Measurements from ENCODE around the gene CRYBG1. TPM values are rescaled to one million over a fixed set of nuclear protein-coding genes. Genes with fewer than 3 reads are reported as not detected.

Gene CRYBG1
- total RNA-seq, 1 donor from 2014 or later: 0.07 TPM

GRCh38 chr6:106469882-106470281 lies 109.4 kb downstream of the CRYBG1 start:
- no peak for DNase-seq (ENCODE audit: low read depth, low spot score)
- no peak overlapping the region for H3K27ac Mint-ChIP-seq (ENCODE audit: unreplicated experiment)
- H3K4me3 Mint-ChIP-seq: no peak overlapping the region
- H3K36me3 Mint-ChIP-seq (ENCODE audit: low read depth): no peaks in the 10 kb centered on the region
- no peaks in the 10 kb centered on the region for H3K9me3 Mint-ChIP-seq
- H3K27me3 Mint-ChIP-seq (ENCODE audit: low read depth): peaks cover 5% of the 10 kb centered on the region
- H3K4me1 Mint-ChIP-seq: no peaks in the 10 kb centered on the region
- no peak for TF ChIP-seq CTCF (conservative IDR thresholded peaks at IDR 0.05)

GRCh38 chr6:106470316-106470715 lies 109.8 kb downstream of the CRYBG1 start:
- Mint-ChIP-seq H3K27me3 (ENCODE audit: low read depth) (peaks cover 5% of the 10 kb centered on the region), H3K27ac (ENCODE audit: unreplicated experiment) (no peak overlapping the region), H3K4me1 (no peaks in the 10 kb centered on the region), H3K36me3 (ENCODE audit: low read depth) (no peaks in the 10 kb centered on the region), H3K4me3 (no peak overlapping the region), H3K9me3 (no peaks in the 10 kb centered on the region)
- no peak for DNase-seq (ENCODE audit: low read depth, low spot score)
- no peak for TF ChIP-seq CTCF (conservative IDR thresholded peaks at IDR 0.05)

- H3K4me3 Mint-ChIP-seq: no peak overlapping the region
- peaks cover 5% of the 10 kb centered on the region for H3K27me3 Mint-ChIP-seq (ENCODE audit: low read depth)
- no peaks in the 10 kb centered on the region for H3K36me3 Mint-ChIP-seq (ENCODE audit: low read depth)
Measured at GRCh38 chr6:106470811-106471210, 110.3 kb downstream of the CRYBG1 start.

GRCh38 chr6:106473812-106474211 lies 113.3 kb downstream of the CRYBG1 start:
- H3K4me1 Mint-ChIP-seq: no peaks in the 10 kb centered on the region
- TF ChIP-seq CTCF (conservative IDR thresholded peaks at IDR 0.05): no peak
- no peak overlapping the region for H3K4me3 Mint-ChIP-seq
- no peak for DNase-seq (ENCODE audit: low read depth, low spot score)
- H3K27me3 Mint-ChIP-seq (ENCODE audit: low read depth): peaks cover 8% of the 10 kb centered on the region
- no peak overlapping the region for H3K27ac Mint-ChIP-seq (ENCODE audit: unreplicated experiment)
- H3K9me3 Mint-ChIP-seq: no peaks in the 10 kb centered on the region
- H3K36me3 Mint-ChIP-seq (ENCODE audit: low read depth): no peaks in the 10 kb centered on the region

More at GRCh38 chr6:106470811-106471210, 110.3 kb downstream of the CRYBG1 start:
- H3K4me1 Mint-ChIP-seq: no peaks in the 10 kb centered on the region
- H3K27ac Mint-ChIP-seq (ENCODE audit: unreplicated experiment): no peak overlapping the region
- DNase-seq (ENCODE audit: low read depth, low spot score): no peak
- H3K9me3 Mint-ChIP-seq: no peaks in the 10 kb centered on the region
- TF ChIP-seq CTCF (conservative IDR thresholded peaks at IDR 0.05): no peak

GRCh38 chr6:106474466-106474865 lies 113.9 kb downstream of the CRYBG1 start:
- H3K27ac Mint-ChIP-seq (ENCODE audit: unreplicated experiment): no peak overlapping the region
- H3K36me3 Mint-ChIP-seq (ENCODE audit: low read depth): no peaks in the 10 kb centered on the region
- TF ChIP-seq CTCF (conservative IDR thresholded peaks at IDR 0.05): no peak
- H3K9me3 Mint-ChIP-seq: no peaks in the 10 kb centered on the region
- DNase-seq (ENCODE audit: low read depth, low spot score): no peak
- H3K4me3 Mint-ChIP-seq: no peak overlapping the region
- peaks cover 8% of the 10 kb centered on the region for H3K27me3 Mint-ChIP-seq (ENCODE audit: low read depth)
- H3K4me1 Mint-ChIP-seq: no peaks in the 10 kb centered on the region

GRCh38 chr6:106475284-106475683 lies 114.8 kb downstream of the CRYBG1 start:
- Mint-ChIP-seq H3K36me3 (ENCODE audit: low read depth) (no peaks in the 10 kb centered on the region), H3K9me3 (no peaks in the 10 kb centered on the region), H3K4me3 (no peak overlapping the region), H3K27me3 (ENCODE audit: low read depth) (peaks cover 8% of the 10 kb centered on the region), H3K27ac (ENCODE audit: unreplicated experiment) (no peak overlapping the region), H3K4me1 (no peaks in the 10 kb centered on the region)
- TF ChIP-seq CTCF (conservative IDR thresholded peaks at IDR 0.05): no peak
- DNase-seq (ENCODE audit: low read depth, low spot score): no peak

Measured in neural crest cell (in vitro differentiated cells).